Body of pancreas (tissue), 4 donors: ENCODE results near the gene HTR6.

Experiments used
- POLR2A ChIP-seq, 3 donors: fragments of 450-650 bp; IDR thresholded peaks; one replicate each; pipeline ENCODE4 v1.6.1; 2016; ENCODE audit warnings: antibody characterized with exemption in 3 of 3, mild to moderate bottlenecking in 2 of 3
- TF ChIP-seq, protein P1 (sequence below), 7 experiments: fragments of 450-650 bp in 4 of 7; fragments of 200-600 bp in 3 of 7; sonication (generic) in 3 of 7; IDR thresholded peaks; one replicate each; pipeline ENCODE4 v1.5.1; 2016 to 2019; ENCODE audit warnings: antibody characterized with exemption in 7 of 7

DNA sequence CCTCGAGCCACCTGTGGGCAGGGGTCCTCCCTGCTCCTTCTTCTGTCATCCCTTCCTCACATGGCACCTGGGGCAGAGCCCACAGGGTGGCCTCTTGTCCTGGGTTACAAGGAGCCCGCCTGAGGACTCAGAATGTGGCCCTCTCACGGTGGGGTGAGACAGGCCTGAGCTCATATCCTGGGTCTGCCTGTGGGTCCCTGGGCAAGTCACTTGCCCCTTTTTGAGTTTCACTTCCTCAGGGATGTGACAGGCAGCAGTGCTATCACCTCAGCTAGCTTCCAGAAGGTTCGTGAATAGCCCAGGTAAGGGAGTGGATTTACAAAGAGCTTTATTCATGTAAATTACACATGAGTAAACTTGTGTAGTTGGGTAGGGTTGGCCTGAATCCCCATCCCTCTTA lies 33.5 kb downstream of the HTR6 start:
- TF ChIP-seq, protein P1, sequence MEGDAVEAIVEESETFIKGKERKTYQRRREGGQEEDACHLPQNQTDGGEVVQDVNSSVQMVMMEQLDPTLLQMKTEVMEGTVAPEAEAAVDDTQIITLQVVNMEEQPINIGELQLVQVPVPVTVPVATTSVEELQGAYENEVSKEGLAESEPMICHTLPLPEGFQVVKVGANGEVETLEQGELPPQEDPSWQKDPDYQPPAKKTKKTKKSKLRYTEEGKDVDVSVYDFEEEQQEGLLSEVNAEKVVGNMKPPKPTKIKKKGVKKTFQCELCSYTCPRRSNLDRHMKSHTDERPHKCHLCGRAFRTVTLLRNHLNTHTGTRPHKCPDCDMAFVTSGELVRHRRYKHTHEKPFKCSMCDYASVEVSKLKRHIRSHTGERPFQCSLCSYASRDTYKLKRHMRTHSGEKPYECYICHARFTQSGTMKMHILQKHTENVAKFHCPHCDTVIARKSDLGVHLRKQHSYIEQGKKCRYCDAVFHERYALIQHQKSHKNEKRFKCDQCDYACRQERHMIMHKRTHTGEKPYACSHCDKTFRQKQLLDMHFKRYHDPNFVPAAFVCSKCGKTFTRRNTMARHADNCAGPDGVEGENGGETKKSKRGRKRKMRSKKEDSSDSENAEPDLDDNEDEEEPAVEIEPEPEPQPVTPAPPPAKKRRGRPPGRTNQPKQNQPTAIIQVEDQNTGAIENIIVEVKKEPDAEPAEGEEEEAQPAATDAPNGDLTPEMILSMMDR (IDR thresholded peaks at IDR 0.05) = no peak
- no peak for TF ChIP-seq POLR2A (IDR thresholded peaks at IDR 0.05)
